Mucosa of descending colon (tissue), 3 donors: ENCODE measurements around the gene CD300LF. TPM values are rescaled to one million over a fixed set of nuclear protein-coding genes. Genes with fewer than 3 reads are reported as not detected.

Experiments used
- ATAC-seq: fragments of 200-7000 bp; cut with Tn5 transposase; one replicate; pipeline ENCODE4 v1.9.1; 2020; ENCODE audit warnings: mild to moderate bottlenecking, moderate library complexity
- DNase-seq, 3 donors: peaks; one replicate each; pipeline ENCODE4 v3.0.0-alpha.2; 2020
- H3K36me3 ChIP-seq: fragments of 200-600 bp; one replicate; pipeline ENCODE4 v1.8.0; 2021; ENCODE audit warnings: low read depth, mild to moderate bottlenecking
- H3K4me1 ChIP-seq: fragments of 200-600 bp; one replicate; pipeline ENCODE4 v1.8.0; 2021; ENCODE audit warnings: low read depth, mild to moderate bottlenecking
- H3K4me3 ChIP-seq: fragments of 200-600 bp; one replicate; pipeline ENCODE4 v1.8.0; 2021; ENCODE audit warnings: mild to moderate bottlenecking
- H3K9me3 ChIP-seq: fragments of 200-600 bp; one replicate; pipeline ENCODE4 v1.8.0; 2021; ENCODE audit warnings: mild to moderate bottlenecking
- CTCF ChIP-seq: fragments of 200-600 bp; IDR thresholded peaks from one replicate; pipeline ENCODE4 v1.8.0; 2022; ENCODE audit warnings: antibody characterized with exemption, mild to moderate bottlenecking
- intact Hi-C, 2 donors: fragments of 100-400 bp; cut with DNase I in 1 of 2; cut with micrococcal nuclease in 1 of 2; formaldehyde crosslinking; loops; one replicate each; pipeline versions ENCODE4 v1.11.0 to v1.11.1; 2022; cut with DNase I, micrococcal nuclease
- microRNA-seq: library from miRNA; unstranded; fragments of <30 nt; microRNA quantifications from one replicate; pipeline ENCODE4, GENCODE V29; 2019
- total RNA-seq, 3 donors: library from RNA; stranded (reverse); fragmentation: NEBNext Ultra II Directional in 2 of 3; extraction: Animal tissue kit (Norgen Biotek cat#: 25700) in 2 of 3; gene quantifications; one replicate each; pipeline versions ENCODE4 v1.2.1 to v1.2.4, GENCODE V29; 2021 to 2023
- donor health status: DM: no; HTN: no; CAD: no; lungs with moderate emphysema.
- donor health status: DM: no; HTN: no; CAD: no.
- donor health status: DM: no; HTN: yes; CAD: no.

Gene CD300LF
- total RNA-seq, 3 donors from 2014 or later = 2.0 TPM

DNA sequence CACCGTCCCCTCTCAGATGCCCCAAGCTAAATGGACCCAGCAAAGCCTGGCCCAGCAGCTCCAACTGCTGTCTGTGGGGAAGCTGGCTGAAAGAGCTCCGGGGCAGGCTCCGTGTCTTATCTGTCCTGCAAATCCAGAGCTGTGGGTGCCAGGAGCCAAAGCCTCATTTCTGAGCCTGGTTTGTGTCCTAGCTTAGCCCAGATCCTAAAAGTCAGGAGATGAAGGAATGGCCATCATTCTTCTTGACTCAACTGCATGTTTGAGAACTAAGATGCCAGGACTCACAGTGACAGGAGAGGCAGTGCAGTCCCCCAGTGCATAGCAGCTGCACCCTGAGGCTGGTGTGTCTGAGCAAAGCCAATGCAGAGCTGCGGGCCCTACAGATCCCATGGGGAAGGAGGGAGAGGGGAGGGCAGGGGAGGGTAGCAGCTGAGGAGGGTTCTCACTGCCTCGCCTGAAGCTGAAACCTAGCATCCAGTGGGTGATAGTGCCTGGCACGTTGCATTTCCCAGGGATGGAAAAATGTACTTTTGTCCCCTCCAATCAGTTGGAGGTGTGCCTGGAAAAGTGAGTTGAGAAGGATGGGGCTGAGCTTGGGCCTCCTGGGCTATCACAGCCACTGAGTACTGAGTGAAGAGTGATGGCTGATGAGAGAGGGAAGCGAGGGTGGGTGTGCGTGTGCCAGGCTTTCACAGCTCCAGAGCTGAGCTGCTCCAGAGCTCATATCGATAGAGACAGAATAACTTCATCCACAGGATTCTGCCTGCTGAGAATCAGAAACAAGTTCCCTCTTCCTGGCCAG, 64.7 kb downstream of the CD300LF start:
- Histone ChIP-seq H3K9me3 (no peaks in the 10 kb centered on the region), H3K4me3 (no peak overlapping the region), H3K36me3 (no peaks in the 10 kb centered on the region), H3K4me1 (no peaks in the 10 kb centered on the region)
- ATAC-seq (no peak), DNase-seq (no peak)
- TF ChIP-seq CTCF = no peak
- intact Hi-C loops = no loop called here

DNA sequence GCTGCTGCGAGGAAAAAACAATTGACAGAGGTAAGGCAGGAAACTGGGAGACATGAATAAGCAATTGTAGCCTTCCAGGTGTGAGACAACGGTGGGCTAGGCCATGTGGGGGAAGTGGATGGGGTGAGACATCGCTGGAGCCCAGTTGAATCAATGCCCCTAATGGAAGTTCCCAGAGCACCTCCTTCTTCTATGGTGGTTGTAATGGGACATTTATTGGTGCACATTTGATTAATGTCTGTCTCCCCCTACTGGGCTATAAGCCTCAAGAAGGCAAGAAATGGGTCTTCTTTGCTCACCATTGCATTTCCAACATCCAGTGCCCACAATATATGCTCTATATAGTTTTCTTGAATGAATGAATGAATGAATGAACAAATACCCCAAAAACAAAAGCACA, 66.5 kb downstream of the CD300LF start:
- Histone ChIP-seq H3K4me3 (no peak overlapping the region), H3K4me1 (no peaks in the 10 kb centered on the region), H3K9me3 (no peaks in the 10 kb centered on the region), H3K36me3 (no peaks in the 10 kb centered on the region)
- no peak for TF ChIP-seq CTCF
- intact Hi-C loops = no loop called here
- no peak for DNase-seq
- ATAC-seq = no peak

DNA sequence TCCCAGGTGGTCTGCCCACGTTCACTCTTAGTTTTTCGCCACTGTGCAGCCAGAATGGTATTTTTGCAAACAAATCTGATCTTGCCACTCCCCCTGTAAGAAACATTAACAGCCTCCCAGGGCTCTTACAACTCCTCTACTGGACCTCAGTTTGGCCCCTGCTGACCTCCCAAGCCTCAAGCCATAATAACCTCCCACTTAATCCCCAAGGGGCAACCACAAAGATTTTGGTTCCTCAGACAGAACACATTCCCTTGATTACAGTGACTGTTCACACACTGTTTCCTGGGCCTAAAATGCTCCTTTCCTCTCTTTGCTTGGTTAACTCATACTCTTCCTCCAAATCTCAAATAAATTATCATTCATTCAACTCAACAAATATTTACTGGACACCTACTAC, 67.7 kb downstream of the CD300LF start:
- no peak for TF ChIP-seq CTCF
- Histone ChIP-seq H3K36me3 (no peaks in the 10 kb centered on the region), H3K4me3 (no peak overlapping the region), H3K4me1 (no peaks in the 10 kb centered on the region), H3K9me3 (no peaks in the 10 kb centered on the region)
- intact Hi-C loops = no loop called here
- no peak for DNase-seq
- no peak for ATAC-seq

DNA sequence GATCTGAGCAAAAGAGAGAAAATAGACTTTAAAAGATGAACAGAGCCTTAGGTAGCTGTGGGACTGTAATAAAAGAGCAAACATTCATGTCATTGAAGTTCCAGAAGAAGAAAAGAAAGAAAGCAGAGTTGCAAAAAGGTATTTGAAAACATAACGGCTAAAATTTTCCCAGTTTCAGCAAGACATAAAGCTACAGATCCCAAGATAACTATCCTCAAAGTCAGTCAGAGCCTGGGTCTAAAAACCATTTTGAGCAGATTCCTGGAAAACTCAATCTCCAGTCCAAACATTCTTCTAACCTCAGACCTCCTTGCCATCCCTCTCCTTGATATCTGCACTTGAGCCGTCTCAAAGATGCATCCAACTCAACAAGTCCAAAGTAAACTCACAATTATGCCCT, 68.3 kb downstream of the CD300LF start:
- no peaks in the 10 kb centered on the region for H3K36me3 ChIP-seq
- H3K9me3 ChIP-seq = no peaks in the 10 kb centered on the region
- no peak for TF ChIP-seq CTCF
- H3K4me3 ChIP-seq = no peak overlapping the region
- DNase-seq (no peak), ATAC-seq (no peak)
- intact Hi-C loops = no loop called here
- H3K4me1 ChIP-seq = no peaks in the 10 kb centered on the region

Small RNA genes lying within 50 kb of the gene (microRNA-seq; reads per million reads assigned to microRNA genes)
- gene MIR3615 = 50.5 reads per million, percentile 54 among the genes with 10 or more reads in this experiment

Other genes starting within 250 kb of the CD300LF start
- gene CD300A, start 246.3 kb downstream of the CD300LF start, total RNA-seq = 1 to 10 TPM; 3.7 to 7.0 (median 5.2) TPM
- under 1 TPM in 2 of 3 donors, not detected in 1; 0.27 to 0.28 TPM for gene CD300LB, start 181.4 kb downstream of the CD300LF start, total RNA-seq
- gene CD300C, start 166.8 kb downstream of the CD300LF start, total RNA-seq = 1 to 10 TPM in 1 of 3 donors, under 1 TPM in 2; 0.26 to 1.7 (median 0.95) TPM
- not detected for gene CD300H, start 145.4 kb downstream of the CD300LF start, total RNA-seq
- gene CD300LD, start 120.6 kb downstream of the CD300LF start, total RNA-seq = not detected
- under 1 TPM in 2 of 3 donors, not detected in 1; 0.47 to 0.53 TPM for gene CD300E, start 89.2 kb downstream of the CD300LF start, total RNA-seq
- 1 to 10 TPM; 4.3 to 9.8 (median 9.0) TPM for gene RAB37, start 24.3 kb upstream of the CD300LF start, total RNA-seq
- 100 to 1,000 TPM; 109 to 281 (median 164) TPM for gene NHERF1, start 35.7 kb upstream of the CD300LF start, total RNA-seq
- 10 to 100 TPM; 35.8 to 40.6 (median 39.8) TPM for gene NAT9, start 63.4 kb upstream of the CD300LF start, total RNA-seq
- 1 to 10 TPM in 1 of 3 donors, under 1 TPM in 2; 0.35 to 1.4 (median 0.55) TPM for gene GRIN2C, start 147.0 kb upstream of the CD300LF start, total RNA-seq
- 10 to 100 TPM; 10.6 to 14.8 (median 12.0) TPM for gene FDXR, start 160.1 kb upstream of the CD300LF start, total RNA-seq
- gene FADS6, start 180.7 kb upstream of the CD300LF start, total RNA-seq = 1 to 10 TPM in 2 of 3 donors, under 1 TPM in 1; 0.14 to 4.2 (median 1.1) TPM
- gene USH1G, start 210.3 kb upstream of the CD300LF start, total RNA-seq = not detected
- 100 to 1,000 TPM in 1 of 3 donors, 10 to 100 TPM in 2; 15.3 to 135 (median 54.0) TPM for gene OTOP2, start 211.3 kb upstream of the CD300LF start, total RNA-seq
- gene OTOP3, start 223.0 kb upstream of the CD300LF start, total RNA-seq = 1 to 10 TPM in 2 of 3 donors, under 1 TPM in 1; 0.38 to 2.8 (median 1.5) TPM